Loucy (cell line): ENCODE measurements around the gene GATD1.
A peak's percentile ranks its signal among the peaks of the same experiment; 100 is the strongest.

Source experiments
- H2AFZ ChIP-seq: fragments of 200-600 bp; sonication (generic); 2 replicates; pipeline ENCODE4 v1.6.0; 2016; ENCODE audit warnings: antibody characterized with exemption, mild to moderate bottlenecking, low read length, moderate library complexity
- H3F3A ChIP-seq: fragments of 200-600 bp; 2 replicates; pipeline ENCODE4 v1.6.0; 2016; ENCODE audit warnings: antibody characterized with exemption, low read depth, mild to moderate bottlenecking
- H3K27me3 ChIP-seq: fragments of 200-600 bp; sonication (generic); 2 replicates; pipeline ENCODE4 v1.6.1; 2014; ENCODE audit warnings: low read length, mild to moderate bottlenecking; ENCODE audit not compliant: insufficient read depth, poor library complexity, severe bottlenecking
- H3K36me3 ChIP-seq: fragments of 200-600 bp; sonication (generic); 2 replicates; pipeline ENCODE4 v1.6.1; 2016; ENCODE audit warnings: low read length; ENCODE audit not compliant: insufficient read depth
- H3K4me1 ChIP-seq: fragments of 200-600 bp; sonication (generic); 2 replicates; pipeline ENCODE4 v1.5.1; 2014; ENCODE audit warnings: low read length, mild to moderate bottlenecking; ENCODE audit not compliant: insufficient read depth, poor library complexity, severe bottlenecking
- H3K4me2 ChIP-seq: fragments of 200-600 bp; sonication (generic); 2 replicates; pipeline ENCODE4 v1.6.0; 2014; ENCODE audit warnings: antibody characterized with exemption, low read length, low read depth, mild to moderate bottlenecking; ENCODE audit not compliant: poor library complexity, severe bottlenecking
- H3K4me3 ChIP-seq: fragments of 200-600 bp; sonication (generic); 2 replicates; pipeline ENCODE4 v1.5.1; 2014; ENCODE audit warnings: low read length, mild to moderate bottlenecking, mixed read lengths; ENCODE audit not compliant: poor library complexity, severe bottlenecking
- H3K79me2 ChIP-seq: fragments of 200-600 bp; sonication (generic); 2 replicates; pipeline ENCODE4 v1.6.1; 2014; ENCODE audit warnings: low read length; ENCODE audit not compliant: insufficient read depth
- H3K9ac ChIP-seq: fragments of 200-600 bp; sonication (generic); 2 replicates; pipeline ENCODE4 v1.6.0; 2014; ENCODE audit warnings: mild to moderate bottlenecking, low read depth, low read length, moderate library complexity; ENCODE audit not compliant: poor library complexity, severe bottlenecking
- H3K9me2 ChIP-seq: fragments of 200-600 bp; sonication (generic); replicated peaks from 2 replicates; pipeline ENCODE4 v1.6.1; 2016; ENCODE audit warnings: low read depth, low read length, mixed read lengths
- H3K9me3 ChIP-seq: fragments of 200-600 bp; sonication (generic); 2 replicates; pipeline ENCODE4 v1.6.1; 2014; ENCODE audit warnings: mild to moderate bottlenecking, antibody characterized with exemption, low read length, low read depth; ENCODE audit not compliant: insufficient read depth
- H4K20me1 ChIP-seq: fragments of 200-600 bp; sonication (generic); 2 replicates; pipeline ENCODE4 v1.6.0; 2014; ENCODE audit warnings: antibody characterized with exemption, low read length, mild to moderate bottlenecking; ENCODE audit not compliant: insufficient read depth, poor library complexity, severe bottlenecking
- EZH2phosphoT487 ChIP-seq: fragments of 200-600 bp; IDR thresholded peaks from 2 replicates; pipeline ENCODE4 v1.6.1; 2018; ENCODE audit warnings: antibody characterized with exemption, mild to moderate bottlenecking, moderate library complexity, borderline replicate concordance
- TF ChIP-seq, protein P1 (sequence below): fragments of 200-600 bp; sonication (generic); conservative IDR thresholded peaks from 2 replicates; pipeline ENCODE4 v1.5.1; 2014; ENCODE audit warnings: mild to moderate bottlenecking, antibody characterized with exemption, low read length

The GATD1 gene

DNA sequence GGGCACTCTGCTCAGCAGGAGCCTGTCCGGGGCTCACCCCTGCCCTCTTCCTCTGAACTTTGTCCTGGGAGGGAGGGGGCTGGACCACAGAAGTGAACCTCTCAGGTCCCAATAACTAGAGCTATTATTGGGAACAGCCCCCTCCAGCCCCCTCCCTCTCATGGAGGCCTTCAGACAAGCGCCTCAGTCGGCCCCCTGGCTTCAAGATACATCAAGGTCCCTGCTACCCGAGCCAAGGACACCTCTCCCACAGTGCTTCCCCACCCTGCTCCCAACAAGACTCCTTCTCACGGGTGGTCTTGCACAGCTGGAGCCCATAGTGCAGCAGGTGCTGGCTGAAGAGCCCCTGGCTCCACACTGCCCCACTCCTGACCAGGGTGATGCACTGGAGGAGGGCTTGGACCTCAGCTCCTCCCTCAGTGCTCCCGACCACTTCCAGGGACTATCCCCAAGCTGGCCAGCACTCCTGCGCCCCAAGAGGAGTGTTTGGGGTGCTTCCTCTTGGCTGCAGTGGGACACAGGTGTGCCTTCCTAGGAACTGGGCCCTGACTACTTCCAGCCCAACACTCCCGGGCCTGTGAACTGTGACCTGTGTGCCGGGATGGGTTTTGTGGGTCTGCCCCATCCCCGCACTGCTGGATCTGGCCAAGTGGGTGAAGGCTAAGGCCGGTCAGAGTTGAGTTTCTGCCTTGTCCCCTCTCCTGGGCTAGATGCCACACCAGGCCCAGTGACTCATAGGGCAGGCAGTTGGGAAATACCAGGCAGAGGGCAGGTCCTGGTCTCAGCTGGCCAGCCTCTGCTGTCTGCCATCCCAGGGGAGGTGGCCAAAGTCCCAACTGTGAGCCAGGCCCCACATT is 43.6 kb upstream of the GATD1 start:
- Histone ChIP-seq H3K36me3 (no peaks in the 10 kb centered on the region), H4K20me1 (peaks cover 27% of the 10 kb centered on the region), H3K4me3 (peak overlapping the region; percentile 89), H3F3A (no peaks in the 10 kb centered on the region), H3K9ac (peak overlapping the region; percentile 81), H3K9me2 (no peaks in the 10 kb centered on the region), H3K9me3 (no peaks in the 10 kb centered on the region), H3K4me2 (peak overlapping the region; percentile 97), H2AFZ (no peak overlapping the region), H3K4me1 (peaks cover 22% of the 10 kb centered on the region), H3K79me2 (peaks cover 24% of the 10 kb centered on the region), H3K27me3 (no peaks in the 10 kb centered on the region)
- TF ChIP-seq, protein P1, sequence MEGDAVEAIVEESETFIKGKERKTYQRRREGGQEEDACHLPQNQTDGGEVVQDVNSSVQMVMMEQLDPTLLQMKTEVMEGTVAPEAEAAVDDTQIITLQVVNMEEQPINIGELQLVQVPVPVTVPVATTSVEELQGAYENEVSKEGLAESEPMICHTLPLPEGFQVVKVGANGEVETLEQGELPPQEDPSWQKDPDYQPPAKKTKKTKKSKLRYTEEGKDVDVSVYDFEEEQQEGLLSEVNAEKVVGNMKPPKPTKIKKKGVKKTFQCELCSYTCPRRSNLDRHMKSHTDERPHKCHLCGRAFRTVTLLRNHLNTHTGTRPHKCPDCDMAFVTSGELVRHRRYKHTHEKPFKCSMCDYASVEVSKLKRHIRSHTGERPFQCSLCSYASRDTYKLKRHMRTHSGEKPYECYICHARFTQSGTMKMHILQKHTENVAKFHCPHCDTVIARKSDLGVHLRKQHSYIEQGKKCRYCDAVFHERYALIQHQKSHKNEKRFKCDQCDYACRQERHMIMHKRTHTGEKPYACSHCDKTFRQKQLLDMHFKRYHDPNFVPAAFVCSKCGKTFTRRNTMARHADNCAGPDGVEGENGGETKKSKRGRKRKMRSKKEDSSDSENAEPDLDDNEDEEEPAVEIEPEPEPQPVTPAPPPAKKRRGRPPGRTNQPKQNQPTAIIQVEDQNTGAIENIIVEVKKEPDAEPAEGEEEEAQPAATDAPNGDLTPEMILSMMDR = no peak
- TF ChIP-seq EZH2phosphoT487 = no peak

DNA sequence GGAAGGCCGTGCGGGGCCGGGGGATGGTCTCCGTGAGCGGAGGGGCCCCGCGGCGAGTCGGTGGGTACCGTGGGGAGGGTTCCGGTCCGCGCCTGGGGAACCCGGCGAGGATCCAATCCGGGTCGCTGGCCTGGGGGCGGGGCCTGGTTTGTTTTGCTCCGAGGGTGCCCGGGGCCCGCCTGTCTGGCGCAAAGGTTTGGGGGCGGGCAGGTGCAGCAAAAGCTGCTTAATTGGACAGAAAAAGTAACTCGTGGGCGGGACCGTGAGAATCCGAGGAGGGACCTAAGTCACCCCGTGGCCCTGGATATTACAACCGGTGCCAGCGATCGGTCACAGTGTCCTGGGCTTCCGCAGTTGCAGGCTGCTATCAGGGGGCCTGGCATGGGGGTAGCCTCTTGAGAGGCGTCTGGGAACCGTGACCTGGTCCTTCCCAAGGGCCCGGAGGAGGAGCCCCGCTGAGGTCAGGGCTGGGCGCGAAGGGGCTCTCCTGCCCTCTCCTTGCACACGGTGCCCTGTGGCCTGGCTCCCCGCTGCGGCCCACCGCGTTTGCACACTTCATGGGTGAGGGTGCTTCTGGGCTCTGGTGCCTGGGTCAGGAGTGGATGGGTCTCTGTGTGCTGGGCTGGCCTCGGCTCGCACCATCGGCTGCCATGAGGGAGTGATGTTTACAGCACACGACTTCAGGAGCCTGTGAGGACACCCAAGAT is 42.8 kb upstream of the GATD1 start:
- TF ChIP-seq EZH2phosphoT487 = no peak
- TF ChIP-seq, protein P1 = no peak
- H2AFZ ChIP-seq = peak overlapping the region; percentile 20; the same call in 1 of the 2 replicates

DNA sequence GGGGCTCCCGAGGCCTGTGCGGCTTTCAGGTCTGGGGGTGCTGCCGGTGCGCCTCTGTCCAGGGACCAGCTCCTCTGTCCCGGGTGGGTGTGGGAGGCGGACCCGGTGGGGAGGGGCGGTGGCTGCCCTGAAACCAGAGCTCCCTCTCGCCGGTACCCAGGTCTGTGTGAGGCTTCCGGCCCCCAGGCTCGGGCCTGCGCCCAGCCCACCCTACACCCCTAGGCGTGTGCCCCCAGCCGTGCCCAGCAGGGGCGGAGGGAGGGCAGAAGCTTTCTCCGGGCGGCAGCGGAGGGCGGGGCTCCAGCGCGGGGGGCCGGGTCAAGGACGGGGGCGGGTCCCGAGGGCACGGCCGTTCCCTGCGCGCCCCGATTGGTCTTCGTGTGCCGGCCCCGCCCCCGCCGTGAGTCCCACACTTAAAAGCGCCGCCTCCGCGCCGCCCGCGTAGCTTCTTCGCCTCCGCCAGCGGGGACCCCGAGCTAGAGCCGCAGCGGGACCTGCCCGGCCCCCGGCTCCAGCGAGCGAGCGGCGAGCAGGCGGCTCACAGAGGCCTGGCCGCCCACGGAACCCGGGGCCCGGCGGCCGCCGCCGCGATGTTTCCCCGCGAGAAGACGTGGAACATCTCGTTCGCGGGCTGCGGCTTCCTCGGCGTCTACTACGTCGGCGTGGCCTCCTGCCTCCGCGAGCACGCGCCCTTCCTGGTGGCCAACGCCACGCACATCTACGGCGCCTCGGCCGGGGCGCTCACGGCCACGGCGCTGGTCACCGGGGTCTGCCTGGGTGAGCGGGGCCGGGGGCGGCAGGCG is 42.0 kb upstream of the GATD1 start:
- H3K4me2 ChIP-seq = peak overlapping the region; percentile 97
- TF ChIP-seq, protein P1 = no peak
- no peak for TF ChIP-seq EZH2phosphoT487
- H3K9me3 ChIP-seq = no peaks in the 10 kb centered on the region
- no peaks in the 10 kb centered on the region for H3K9me2 ChIP-seq
- peaks cover 24% of the 10 kb centered on the region for H3K79me2 ChIP-seq
- H3K4me1 ChIP-seq = peaks cover 14% of the 10 kb centered on the region
- no peaks in the 10 kb centered on the region for H3K27me3 ChIP-seq
- no peaks in the 10 kb centered on the region for H3K36me3 ChIP-seq
- H4K20me1 ChIP-seq = peaks cover 27% of the 10 kb centered on the region
- H2AFZ ChIP-seq = peak overlapping the region; percentile 42; the same call in 1 of the 2 replicates
- H3F3A ChIP-seq = no peaks in the 10 kb centered on the region
- peak overlapping the region; percentile 89 for H3K4me3 ChIP-seq
- peak overlapping the region; percentile 81 for H3K9ac ChIP-seq

More for the DNA sequence above, 42.8 kb upstream of the GATD1 start:
- peak overlapping the region; percentile 89 for H3K4me3 ChIP-seq
- H3K9ac ChIP-seq = peak overlapping the region; percentile 81
- H3K9me3 ChIP-seq = no peaks in the 10 kb centered on the region
- peaks cover 14% of the 10 kb centered on the region for H3K4me1 ChIP-seq
- peaks cover 24% of the 10 kb centered on the region for H3K79me2 ChIP-seq
- no peaks in the 10 kb centered on the region for H3K9me2 ChIP-seq
- peaks cover 27% of the 10 kb centered on the region for H4K20me1 ChIP-seq
- no peaks in the 10 kb centered on the region for H3K36me3 ChIP-seq
- H3K4me2 ChIP-seq = peak overlapping the region; percentile 97
- H3K27me3 ChIP-seq = no peaks in the 10 kb centered on the region
- H3F3A ChIP-seq = no peaks in the 10 kb centered on the region
